ENCODE results near the gene GGACT. TPM values are rescaled to one million over a fixed set of nuclear protein-coding genes. Genes with fewer than 3 reads are reported as not detected.

GGACT gene
- total and polyA plus RNA-seq, 12 donors: 1.8 to 16.0 (median 10.2) TPM

GRCh38 chr13:100511466-100511865 is 77.1 kb downstream of the GGACT start:
- no peak for TF ChIP-seq POLR2A (IDR thresholded peaks at IDR 0.05)
- TF ChIP-seq, protein P1, sequence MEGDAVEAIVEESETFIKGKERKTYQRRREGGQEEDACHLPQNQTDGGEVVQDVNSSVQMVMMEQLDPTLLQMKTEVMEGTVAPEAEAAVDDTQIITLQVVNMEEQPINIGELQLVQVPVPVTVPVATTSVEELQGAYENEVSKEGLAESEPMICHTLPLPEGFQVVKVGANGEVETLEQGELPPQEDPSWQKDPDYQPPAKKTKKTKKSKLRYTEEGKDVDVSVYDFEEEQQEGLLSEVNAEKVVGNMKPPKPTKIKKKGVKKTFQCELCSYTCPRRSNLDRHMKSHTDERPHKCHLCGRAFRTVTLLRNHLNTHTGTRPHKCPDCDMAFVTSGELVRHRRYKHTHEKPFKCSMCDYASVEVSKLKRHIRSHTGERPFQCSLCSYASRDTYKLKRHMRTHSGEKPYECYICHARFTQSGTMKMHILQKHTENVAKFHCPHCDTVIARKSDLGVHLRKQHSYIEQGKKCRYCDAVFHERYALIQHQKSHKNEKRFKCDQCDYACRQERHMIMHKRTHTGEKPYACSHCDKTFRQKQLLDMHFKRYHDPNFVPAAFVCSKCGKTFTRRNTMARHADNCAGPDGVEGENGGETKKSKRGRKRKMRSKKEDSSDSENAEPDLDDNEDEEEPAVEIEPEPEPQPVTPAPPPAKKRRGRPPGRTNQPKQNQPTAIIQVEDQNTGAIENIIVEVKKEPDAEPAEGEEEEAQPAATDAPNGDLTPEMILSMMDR (IDR thresholded peaks at IDR 0.05): no peak
- intact Hi-C loops (cut with DNase I): loop anchor here in 1 of 2 donors (10.0 kb wide), 3 partner anchors 277 to 857 kb away; no protein-coding TSS in a partner anchor
- no peak overlapping the region for H3K27ac ChIP-seq
- peaks cover 0 to 6% of the 10 kb centered on the region in 2 donors for H3K4me1 ChIP-seq (replicated peaks in 1 of 2)
- H3K4me3 ChIP-seq: no peak overlapping the region
- no peak for DNase-seq
- no peaks in the 10 kb centered on the region for H3K27me3 ChIP-seq
- H3K36me3 ChIP-seq (replicated peaks in 1 of 2): no peaks in the 10 kb centered on the region
- H3K9me3 ChIP-seq (replicated peaks in 1 of 3): no peaks in the 10 kb centered on the region
- 71 to 79% (median 73%) methylated on average over 7 of the region's 7 CpGs for WGBS, 4 donors

- 89 to 95% (median 92%) methylated on average over 11 of the region's 11 CpGs for WGBS, 4 donors
- TF ChIP-seq, protein P1 (IDR thresholded peaks at IDR 0.05): no peak
- no peak for TF ChIP-seq POLR2A (IDR thresholded peaks at IDR 0.05)
- H3K36me3 ChIP-seq (replicated peaks in 1 of 2): no peaks in the 10 kb centered on the region
- DNase-seq: no peak
- no peak overlapping the region for H3K27ac ChIP-seq
- peaks cover 0 to 6% of the 10 kb centered on the region in 2 donors for H3K4me1 ChIP-seq (replicated peaks in 1 of 2)
- H3K9me3 ChIP-seq (replicated peaks in 1 of 3): no peaks in the 10 kb centered on the region
- no peaks in the 10 kb centered on the region for H3K27me3 ChIP-seq
- no peak overlapping the region for H3K4me3 ChIP-seq
- intact Hi-C loops (cut with DNase I): loop anchor here in 1 of 2 donors (10.0 kb wide), 3 partner anchors 276 to 856 kb away; no protein-coding TSS in a partner anchor
Measured at GRCh38 chr13:100510208-100510957, 78.2 kb downstream of the GGACT start.

- TF ChIP-seq, protein P1 (IDR thresholded peaks at IDR 0.05): no peak
- no peak for TF ChIP-seq POLR2A (IDR thresholded peaks at IDR 0.05)
- H3K4me1 ChIP-seq (replicated peaks in 1 of 2): no peaks in the 10 kb centered on the region
- H3K27me3 ChIP-seq: no peaks in the 10 kb centered on the region
- H3K27ac ChIP-seq: no peak overlapping the region
- 87 to 93% (median 89%) methylated on average over 8 of the region's 8 CpGs for WGBS, 4 donors
- no peaks in the 10 kb centered on the region for H3K36me3 ChIP-seq (replicated peaks in 1 of 2)
- no peak for DNase-seq
- H3K4me3 ChIP-seq: no peak overlapping the region
- H3K9me3 ChIP-seq (replicated peaks in 1 of 3): no peaks in the 10 kb centered on the region
- intact Hi-C loops (cut with DNase I): no loop called here
Measured at GRCh38 chr13:100508996-100509395, 79.6 kb downstream of the GGACT start.

DNA sequence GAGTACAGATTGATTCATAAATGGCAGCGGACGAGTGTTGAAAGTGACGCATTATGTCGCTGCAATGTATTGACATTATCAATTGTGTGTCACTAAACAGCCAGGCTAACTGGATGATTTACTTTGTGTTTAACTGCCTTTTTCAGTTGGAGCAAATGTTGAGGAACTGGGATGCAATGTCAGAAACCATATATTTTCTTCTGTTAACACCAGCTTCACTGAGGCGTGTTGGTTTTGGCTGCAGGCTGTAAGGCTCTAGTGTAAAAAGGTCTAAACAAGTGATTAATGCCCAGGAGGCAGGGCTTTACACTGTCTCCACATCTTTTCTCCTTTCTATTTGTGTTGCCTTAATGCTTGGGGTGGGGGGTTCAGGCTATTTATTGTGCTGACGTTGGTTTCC is 80.1 kb downstream of the GGACT start:
- no peak for DNase-seq
- no peak overlapping the region for H3K27ac ChIP-seq
- intact Hi-C loops (cut with DNase I): no loop called here
- TF ChIP-seq POLR2A (IDR thresholded peaks at IDR 0.05): no peak
- TF ChIP-seq, protein P1 (IDR thresholded peaks at IDR 0.05): no peak
- no peaks in the 10 kb centered on the region for H3K36me3 ChIP-seq (replicated peaks in 1 of 2)
- H3K4me1 ChIP-seq (replicated peaks in 1 of 2): no peaks in the 10 kb centered on the region
- no peaks in the 10 kb centered on the region for H3K9me3 ChIP-seq (replicated peaks in 1 of 3)
- no peaks in the 10 kb centered on the region for H3K27me3 ChIP-seq
- no peak overlapping the region for H3K4me3 ChIP-seq
- WGBS, 4 donors: 88 to 92% (median 89%) methylated on average over 6 of the region's 6 CpGs

Measured in adrenal gland (tissue), 12 donors.